Measurements from ENCODE around the gene TLL1. TPM values are rescaled to one million over a fixed set of nuclear protein-coding genes. Genes with fewer than 3 reads are reported as not detected.
A peak's percentile ranks its signal among the peaks of the same experiment; 100 is the strongest.

The TLL1 gene
- total RNA-seq, 1 donor from 2014 or later: 48.0 TPM

GRCh38 chr4:165963621-165964020 lies 90.6 kb downstream of the TLL1 start:
- peaks cover 27% of the 10 kb centered on the region for H3K36me3 Mint-ChIP-seq (ENCODE audit: low read depth, unreplicated experiment)

GRCh38 chr4:165964591-165964990 lies 91.6 kb downstream of the TLL1 start:
- Mint-ChIP-seq H3K9me3 (ENCODE audit: unreplicated experiment) (no peaks in the 10 kb centered on the region), H3K27me3 (ENCODE audit: unreplicated experiment) (peaks cover 2% of the 10 kb centered on the region), H3K36me3 (ENCODE audit: low read depth, unreplicated experiment) (peaks cover 24% of the 10 kb centered on the region), H3K4me1 (ENCODE audit: unreplicated experiment) (no peaks in the 10 kb centered on the region), H3K4me3 (ENCODE audit: unreplicated experiment) (no peak overlapping the region), H3K27ac (ENCODE audit: unreplicated experiment) (no peak overlapping the region)
- no peak for DNase-seq (ENCODE audit: low spot score)
- no peak for TF ChIP-seq CTCF (IDR thresholded peaks at IDR 0.05; ENCODE audit: unreplicated experiment)

More at GRCh38 chr4:165963621-165964020, 90.6 kb downstream of the TLL1 start:
- H3K4me1 Mint-ChIP-seq (ENCODE audit: unreplicated experiment): no peaks in the 10 kb centered on the region
- TF ChIP-seq CTCF (IDR thresholded peaks at IDR 0.05; ENCODE audit: unreplicated experiment): no peak
- H3K9me3 Mint-ChIP-seq (ENCODE audit: unreplicated experiment): no peaks in the 10 kb centered on the region
- H3K27me3 Mint-ChIP-seq (ENCODE audit: unreplicated experiment): peaks cover 2% of the 10 kb centered on the region
- no peak for DNase-seq (ENCODE audit: low spot score)
- no peak overlapping the region for H3K4me3 Mint-ChIP-seq (ENCODE audit: unreplicated experiment)
- H3K27ac Mint-ChIP-seq (ENCODE audit: unreplicated experiment): no peak overlapping the region

GRCh38 chr4:165965503-165965902 lies 92.5 kb downstream of the TLL1 start:
- Mint-ChIP-seq H3K27ac (ENCODE audit: unreplicated experiment) (no peak overlapping the region), H3K9me3 (ENCODE audit: unreplicated experiment) (no peaks in the 10 kb centered on the region), H3K4me1 (ENCODE audit: unreplicated experiment) (no peaks in the 10 kb centered on the region), H3K36me3 (ENCODE audit: low read depth, unreplicated experiment) (peaks cover 16% of the 10 kb centered on the region), H3K27me3 (ENCODE audit: unreplicated experiment) (no peaks in the 10 kb centered on the region), H3K4me3 (ENCODE audit: unreplicated experiment) (peak overlapping the region; percentile 43)
- no peak for TF ChIP-seq CTCF (IDR thresholded peaks at IDR 0.05; ENCODE audit: unreplicated experiment)
- DNase-seq (ENCODE audit: low spot score): no peak

- TF ChIP-seq CTCF (IDR thresholded peaks at IDR 0.05; ENCODE audit: unreplicated experiment): no peak
- Mint-ChIP-seq H3K27ac (ENCODE audit: unreplicated experiment) (no peak overlapping the region), H3K36me3 (ENCODE audit: low read depth, unreplicated experiment) (peaks cover 9% of the 10 kb centered on the region), H3K27me3 (ENCODE audit: unreplicated experiment) (no peaks in the 10 kb centered on the region), H3K4me1 (ENCODE audit: unreplicated experiment) (no peaks in the 10 kb centered on the region), H3K9me3 (ENCODE audit: unreplicated experiment) (no peaks in the 10 kb centered on the region), H3K4me3 (ENCODE audit: unreplicated experiment) (peak overlapping the region; percentile 59)
- DNase-seq (ENCODE audit: low spot score): no peak
These were observed 93.8 kb downstream of the TLL1 start for GRCh38 chr4:165966833-165967232.

GRCh38 chr4:165967486-165967885 lies 94.4 kb downstream of the TLL1 start:
- TF ChIP-seq CTCF (IDR thresholded peaks at IDR 0.05; ENCODE audit: unreplicated experiment): no peak
- Mint-ChIP-seq H3K4me3 (ENCODE audit: unreplicated experiment) (no peak overlapping the region), H3K9me3 (ENCODE audit: unreplicated experiment) (no peaks in the 10 kb centered on the region), H3K27ac (ENCODE audit: unreplicated experiment) (no peak overlapping the region), H3K36me3 (ENCODE audit: low read depth, unreplicated experiment) (peaks cover 9% of the 10 kb centered on the region), H3K27me3 (ENCODE audit: unreplicated experiment) (no peaks in the 10 kb centered on the region), H3K4me1 (ENCODE audit: unreplicated experiment) (no peaks in the 10 kb centered on the region)
- DNase-seq (ENCODE audit: low spot score): no peak
